HL-60 (cell line): ENCODE measurements around the gene APOD.

ENCODE experiments used
- GABPA ChIP-seq: IDR thresholded peaks from 2 replicates; pipeline ENCODE4 v1.6.1; 2012; ENCODE audit warnings: low read depth
- POLR2AphosphoS5 ChIP-seq: IDR thresholded peaks from 2 replicates; pipeline ENCODE4 v1.6.1; 2012; ENCODE audit warnings: low read depth
- SPI1 ChIP-seq: IDR thresholded peaks from 2 replicates; pipeline ENCODE4 v1.6.1; 2012; ENCODE audit warnings: low read depth, mild to moderate bottlenecking, borderline replicate concordance
- TF ChIP-seq, protein P1 (sequence below): IDR thresholded peaks from one replicate; pipeline ENCODE4 v1.5.1; 2011; ENCODE audit warnings: low read length, control low read depth, inconsistent platforms; ENCODE audit not compliant: insufficient read depth
- TF ChIP-seq, protein P2 (sequence below): IDR thresholded peaks from 2 replicates; pipeline ENCODE4 v1.6.1; 2012; ENCODE audit warnings: low read depth; ENCODE audit not compliant: insufficient replicate concordance

DNA sequence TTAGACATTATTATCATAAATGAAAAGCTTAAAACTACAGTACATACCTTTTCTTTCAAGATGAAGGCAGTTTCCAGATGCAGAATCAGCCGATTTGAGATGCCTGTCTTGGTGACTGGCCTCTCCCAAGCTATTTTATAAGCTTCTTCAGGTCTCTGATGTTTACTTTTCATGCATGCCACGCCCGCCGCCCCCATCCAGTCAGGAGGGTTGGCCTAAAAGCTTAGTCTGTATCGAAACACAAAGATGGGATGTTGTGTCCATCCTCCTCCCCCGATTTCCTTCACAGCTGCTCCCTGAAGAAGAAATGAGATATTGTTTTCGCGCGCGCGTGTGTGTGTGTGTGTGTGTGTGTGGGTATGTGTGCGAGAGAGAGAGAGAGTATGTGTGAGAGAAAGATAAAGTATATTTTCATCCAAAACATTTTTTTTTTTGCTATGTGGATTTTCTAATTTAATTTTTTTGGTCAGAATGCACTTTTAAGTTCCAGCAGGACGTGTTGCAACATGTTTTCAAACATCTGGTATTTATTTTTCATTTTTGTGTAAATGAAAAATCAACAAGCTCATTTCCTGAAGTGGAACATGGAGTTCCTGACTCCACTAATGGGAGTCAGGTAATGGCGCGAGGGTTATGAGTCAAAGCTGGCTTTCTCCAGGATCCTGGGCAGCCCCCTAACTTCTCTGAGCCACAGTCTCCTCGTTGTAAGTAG is at the start of gene APOD:
- TF ChIP-seq GABPA (no peak), POLR2AphosphoS5 (no peak), SPI1 (no peak)
- TF ChIP-seq, protein P1, sequence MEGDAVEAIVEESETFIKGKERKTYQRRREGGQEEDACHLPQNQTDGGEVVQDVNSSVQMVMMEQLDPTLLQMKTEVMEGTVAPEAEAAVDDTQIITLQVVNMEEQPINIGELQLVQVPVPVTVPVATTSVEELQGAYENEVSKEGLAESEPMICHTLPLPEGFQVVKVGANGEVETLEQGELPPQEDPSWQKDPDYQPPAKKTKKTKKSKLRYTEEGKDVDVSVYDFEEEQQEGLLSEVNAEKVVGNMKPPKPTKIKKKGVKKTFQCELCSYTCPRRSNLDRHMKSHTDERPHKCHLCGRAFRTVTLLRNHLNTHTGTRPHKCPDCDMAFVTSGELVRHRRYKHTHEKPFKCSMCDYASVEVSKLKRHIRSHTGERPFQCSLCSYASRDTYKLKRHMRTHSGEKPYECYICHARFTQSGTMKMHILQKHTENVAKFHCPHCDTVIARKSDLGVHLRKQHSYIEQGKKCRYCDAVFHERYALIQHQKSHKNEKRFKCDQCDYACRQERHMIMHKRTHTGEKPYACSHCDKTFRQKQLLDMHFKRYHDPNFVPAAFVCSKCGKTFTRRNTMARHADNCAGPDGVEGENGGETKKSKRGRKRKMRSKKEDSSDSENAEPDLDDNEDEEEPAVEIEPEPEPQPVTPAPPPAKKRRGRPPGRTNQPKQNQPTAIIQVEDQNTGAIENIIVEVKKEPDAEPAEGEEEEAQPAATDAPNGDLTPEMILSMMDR = no peak
- TF ChIP-seq, protein P2, sequence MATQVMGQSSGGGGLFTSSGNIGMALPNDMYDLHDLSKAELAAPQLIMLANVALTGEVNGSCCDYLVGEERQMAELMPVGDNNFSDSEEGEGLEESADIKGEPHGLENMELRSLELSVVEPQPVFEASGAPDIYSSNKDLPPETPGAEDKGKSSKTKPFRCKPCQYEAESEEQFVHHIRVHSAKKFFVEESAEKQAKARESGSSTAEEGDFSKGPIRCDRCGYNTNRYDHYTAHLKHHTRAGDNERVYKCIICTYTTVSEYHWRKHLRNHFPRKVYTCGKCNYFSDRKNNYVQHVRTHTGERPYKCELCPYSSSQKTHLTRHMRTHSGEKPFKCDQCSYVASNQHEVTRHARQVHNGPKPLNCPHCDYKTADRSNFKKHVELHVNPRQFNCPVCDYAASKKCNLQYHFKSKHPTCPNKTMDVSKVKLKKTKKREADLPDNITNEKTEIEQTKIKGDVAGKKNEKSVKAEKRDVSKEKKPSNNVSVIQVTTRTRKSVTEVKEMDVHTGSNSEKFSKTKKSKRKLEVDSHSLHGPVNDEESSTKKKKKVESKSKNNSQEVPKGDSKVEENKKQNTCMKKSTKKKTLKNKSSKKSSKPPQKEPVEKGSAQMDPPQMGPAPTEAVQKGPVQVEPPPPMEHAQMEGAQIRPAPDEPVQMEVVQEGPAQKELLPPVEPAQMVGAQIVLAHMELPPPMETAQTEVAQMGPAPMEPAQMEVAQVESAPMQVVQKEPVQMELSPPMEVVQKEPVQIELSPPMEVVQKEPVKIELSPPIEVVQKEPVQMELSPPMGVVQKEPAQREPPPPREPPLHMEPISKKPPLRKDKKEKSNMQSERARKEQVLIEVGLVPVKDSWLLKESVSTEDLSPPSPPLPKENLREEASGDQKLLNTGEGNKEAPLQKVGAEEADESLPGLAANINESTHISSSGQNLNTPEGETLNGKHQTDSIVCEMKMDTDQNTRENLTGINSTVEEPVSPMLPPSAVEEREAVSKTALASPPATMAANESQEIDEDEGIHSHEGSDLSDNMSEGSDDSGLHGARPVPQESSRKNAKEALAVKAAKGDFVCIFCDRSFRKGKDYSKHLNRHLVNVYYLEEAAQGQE = no peak
